HG03521 (cell line): ENCODE measurements around the gene CLTRN.
"Not testable (repeated sequence)": the region's sequence is repeated elsewhere in the genome, so short reads cannot be mapped to it uniquely, and the experiment has no call there.

Source experiments
- ATAC-seq: cut with Tn5 transposase; IDR thresholded peaks from one replicate; pipeline ENCODE4 v1.9.1; 2021; ENCODE audit warnings: mild to moderate bottlenecking, moderate library complexity; ENCODE audit not compliant: unreplicated experiment

CLTRN gene

GRCh38 chrX:15664487-15665444, at the start of gene CLTRN:
Gene CLTRN (minus strand): TSS chrX:15664805. CDS start chrX:15664775, 30 bp downstream.
- no peak for ATAC-seq

- ATAC-seq: not testable (repeated sequence)
These were observed 39.7 kb upstream of the CLTRN start for GRCh38 chrX:15704273-15704672.

GRCh38 chrX:15703809-15704208, 39.2 kb upstream of the CLTRN start:
- not testable (repeated sequence) for ATAC-seq

GRCh38 chrX:15702488-15703371, 38.1 kb upstream of the CLTRN start:
- ATAC-seq: no peak

GRCh38 chrX:15696516-15696915, 31.9 kb upstream of the CLTRN start:
- no peak for ATAC-seq

- ATAC-seq: no peak
These were observed 30.4 kb upstream of the CLTRN start for GRCh38 chrX:15694941-15695451.

- no peak for ATAC-seq
These were observed 22.4 kb upstream of the CLTRN start for GRCh38 chrX:15686818-15687685.

- no peak for ATAC-seq
These were observed 18.6 kb upstream of the CLTRN start for GRCh38 chrX:15683193-15683592.

GRCh38 chrX:15681433-15681832, 16.8 kb upstream of the CLTRN start:
- no peak for ATAC-seq

GRCh38 chrX:15680401-15680800, 15.8 kb upstream of the CLTRN start:
- peak; percentile 42 for ATAC-seq

- ATAC-seq: no peak
These were observed 14.6 kb upstream of the CLTRN start for GRCh38 chrX:15679246-15679645.

GRCh38 chrX:15678339-15678738, 13.7 kb upstream of the CLTRN start:
- no peak for ATAC-seq

GRCh38 chrX:15676886-15677285, 12.3 kb upstream of the CLTRN start:
- no peak for ATAC-seq

GRCh38 chrX:15675490-15675921, 10.9 kb upstream of the CLTRN start:
- peak; percentile 64 for ATAC-seq

GRCh38 chrX:15674841-15675489, 10.4 kb upstream of the CLTRN start:
- ATAC-seq: peak; percentile 70

GRCh38 chrX:15674514-15674840, 9.9 kb upstream of the CLTRN start:
- no peak for ATAC-seq

- no peak for ATAC-seq
These were observed 9.4 kb upstream of the CLTRN start for GRCh38 chrX:15673970-15674369.

- ATAC-seq: no peak
These were observed 8.3 kb upstream of the CLTRN start for GRCh38 chrX:15672881-15673280.

- ATAC-seq: no peak
These were observed 1.2 kb downstream of the CLTRN start for GRCh38 chrX:15663439-15663838.

GRCh38 chrX:15654804-15655203, 9.8 kb downstream of the CLTRN start:
- not testable (repeated sequence) for ATAC-seq
